Left kidney (tissue), 2 donors: Measurements from ENCODE around the gene CSMD2. TPM values are rescaled to one million over a fixed set of nuclear protein-coding genes. Genes with fewer than 3 reads are reported as not detected.

Experiments used
- DNase-seq: peaks from one replicate; pipeline ENCODE4 v3.0.0-alpha.2; 2013
- polyA plus RNA-seq: library from polyadenylated mRNA; unstranded; fragments of 120-200 nt; gene quantifications from one replicate; pipeline ENCODE4 v1.2.1, GENCODE V29; 2013; ENCODE audit not compliant: insufficient read length

Gene CSMD2
- polyA plus RNA-seq, 1 donor, result 1.2 TPM

- no peak for DNase-seq
These were observed 563.3 kb downstream of the CSMD2 start for GRCh38 chr1:33601751-33602150.

GRCh38 chr1:33599516-33600115 lies 565.4 kb downstream of the CSMD2 start:
- no peak for DNase-seq

DNA sequence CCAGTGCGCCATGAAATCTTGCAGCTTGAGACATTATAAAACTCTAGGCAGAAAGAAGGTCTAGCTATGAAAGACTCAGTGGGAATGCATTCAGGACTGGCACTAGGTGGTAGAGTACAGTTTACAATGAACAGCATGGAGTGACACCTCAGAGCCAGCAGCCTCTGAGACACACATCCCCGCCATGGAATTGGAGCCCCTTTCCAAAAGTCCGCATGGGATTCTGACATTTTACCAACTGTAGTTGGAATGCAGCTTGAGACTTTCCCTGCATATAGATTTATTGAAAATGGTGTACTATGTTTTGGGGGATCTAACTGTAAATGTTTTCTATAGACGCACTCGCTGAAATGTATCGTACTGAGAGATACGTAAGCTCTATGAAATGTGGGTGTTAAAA lies 576.3 kb downstream of the CSMD2 start:
- no peak for DNase-seq

DNA sequence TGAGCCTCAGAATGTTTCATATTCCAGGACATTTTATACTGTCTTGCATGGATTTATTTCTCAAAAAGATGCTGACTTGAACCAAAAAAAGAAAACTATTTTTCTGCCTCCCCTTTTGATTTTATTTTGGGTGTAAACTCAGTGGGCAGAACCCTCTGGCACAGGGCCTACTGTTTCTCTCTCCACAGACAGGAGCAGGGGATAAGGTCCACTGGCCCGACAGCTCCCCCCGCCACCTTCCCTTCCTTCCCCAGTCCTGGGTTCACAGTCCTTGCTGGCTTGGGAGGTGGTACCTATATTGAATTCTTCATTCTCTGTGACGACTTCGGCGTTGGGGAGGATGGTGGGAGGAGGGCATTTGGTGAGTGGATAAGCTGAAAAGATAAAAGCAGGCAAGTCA lies 578.2 kb downstream of the CSMD2 start:
- DNase-seq, result no peak

- DNase-seq, result no peak
These were observed 578.9 kb downstream of the CSMD2 start for GRCh38 chr1:33586106-33586505.

DNA sequence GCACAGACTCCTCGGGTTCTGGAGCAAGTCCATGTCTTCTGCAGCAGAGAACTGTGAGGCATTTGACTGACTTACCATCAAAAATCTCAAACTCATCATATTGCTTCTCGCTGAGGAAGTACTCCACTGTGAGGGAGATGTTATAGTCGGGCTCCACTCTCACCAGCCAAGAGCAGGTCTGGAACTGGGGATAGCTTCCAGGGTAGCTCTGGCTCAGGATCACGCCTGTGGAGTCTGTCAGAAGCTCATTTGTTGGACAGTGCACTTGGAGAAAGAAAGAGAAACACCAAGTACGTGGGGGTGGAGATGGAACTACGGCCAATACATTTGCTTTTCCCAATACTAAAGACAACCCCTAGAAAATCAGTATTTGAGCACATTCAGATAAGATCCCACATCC lies 581.5 kb downstream of the CSMD2 start:
- no peak for DNase-seq

DNA sequence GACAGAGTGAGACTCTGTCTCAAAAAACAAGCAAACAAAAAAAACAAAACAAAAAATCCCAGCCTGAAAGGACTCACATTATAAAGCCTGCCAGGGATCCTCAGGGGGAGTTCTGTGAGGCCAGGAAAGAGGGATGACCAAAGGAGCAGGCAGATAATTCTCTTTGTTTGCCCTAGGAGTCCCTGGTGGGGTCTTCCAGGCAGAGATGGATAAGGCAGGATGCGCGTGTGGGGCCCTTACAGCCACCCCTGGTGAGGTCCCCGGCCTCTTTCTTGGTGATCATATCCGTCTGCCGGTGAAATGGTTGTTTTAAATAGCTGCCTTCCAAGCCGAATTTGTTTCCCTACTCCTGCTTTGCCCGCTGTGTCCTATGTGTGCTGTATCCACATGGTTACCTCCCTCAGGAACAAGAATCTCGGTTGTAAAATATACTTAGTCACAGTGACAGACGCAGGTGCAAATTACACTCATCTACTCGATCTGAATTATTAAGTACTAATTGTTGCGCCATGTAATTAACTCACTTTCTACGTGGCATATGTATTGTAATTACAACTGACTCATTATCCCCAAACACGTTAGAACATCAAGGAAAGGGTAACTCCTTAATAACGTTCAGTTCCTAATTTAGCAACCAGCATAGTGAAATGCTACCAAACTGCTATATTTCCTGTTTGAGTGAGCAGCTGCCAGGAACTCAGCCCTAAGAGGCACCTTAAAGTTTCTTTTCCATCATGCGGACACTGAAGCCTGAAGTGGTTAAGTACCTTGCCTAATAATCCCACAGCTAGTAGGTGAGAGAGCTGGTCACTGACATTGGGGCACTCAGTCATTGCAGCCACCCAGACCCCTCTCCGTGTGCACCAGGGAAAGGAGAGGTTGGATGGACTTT lies 586.2 kb downstream of the CSMD2 start:
- no peak for DNase-seq

- no peak for DNase-seq
These were observed 587.4 kb downstream of the CSMD2 start for GRCh38 chr1:33577663-33578062.

GRCh38 chr1:33576821-33577599 lies 588.0 kb downstream of the CSMD2 start:
- DNase-seq, result no peak

GRCh38 chr1:33575324-33575879 lies 589.6 kb downstream of the CSMD2 start:
- DNase-seq, result no peak

- DNase-seq, result no peak
These were observed 591.4 kb downstream of the CSMD2 start for GRCh38 chr1:33573661-33574060.

GRCh38 chr1:33572387-33572786 lies 592.6 kb downstream of the CSMD2 start:
- no peak for DNase-seq

DNA sequence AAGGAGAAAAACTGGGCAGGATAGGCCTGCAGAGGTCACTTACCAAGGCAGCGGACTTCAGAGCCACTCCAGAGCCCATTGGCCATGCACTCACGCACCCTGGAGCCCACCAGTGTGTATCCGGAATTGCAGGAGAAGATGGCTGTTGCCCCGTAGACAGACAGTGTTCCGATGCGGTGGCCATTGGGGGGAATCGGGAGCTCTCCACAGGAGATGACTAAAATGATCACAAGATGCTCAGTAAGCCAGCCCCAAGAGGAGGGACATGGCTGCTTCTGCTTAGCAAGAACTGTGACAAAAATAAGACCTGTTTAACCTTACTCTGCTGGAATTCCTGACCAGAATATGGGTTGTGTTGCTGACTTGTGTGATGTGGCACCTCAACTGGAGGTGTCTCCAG lies 595.7 kb downstream of the CSMD2 start:
- no peak for DNase-seq

- peak; percentile 21 for DNase-seq
These were observed 601.3 kb downstream of the CSMD2 start for GRCh38 chr1:33563699-33564098.

- DNase-seq, result no peak
These were observed 602.5 kb downstream of the CSMD2 start for GRCh38 chr1:33562563-33562962.

GRCh38 chr1:33561576-33561975 lies 603.5 kb downstream of the CSMD2 start:
- DNase-seq, result no peak

DNA sequence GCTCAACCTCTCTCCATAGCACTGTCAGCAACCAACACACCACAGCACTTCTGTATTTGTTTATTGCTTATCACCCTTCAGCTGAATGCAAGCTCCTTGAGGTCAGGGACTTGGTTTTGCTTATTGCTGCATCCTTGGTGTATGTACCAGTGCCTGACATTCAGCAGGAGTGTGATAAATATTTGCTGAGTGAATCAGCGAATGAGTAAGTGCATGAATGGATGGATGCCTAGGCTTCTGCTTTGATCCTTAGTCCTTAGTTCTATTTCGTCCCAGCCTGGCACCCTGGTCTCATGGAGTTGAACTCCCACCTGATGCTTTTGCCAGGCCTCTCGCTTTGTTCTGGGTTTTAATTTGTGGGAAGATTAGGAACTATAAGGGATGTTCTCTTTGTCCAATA lies 604.4 kb downstream of the CSMD2 start:
- DNase-seq, result no peak

DNA sequence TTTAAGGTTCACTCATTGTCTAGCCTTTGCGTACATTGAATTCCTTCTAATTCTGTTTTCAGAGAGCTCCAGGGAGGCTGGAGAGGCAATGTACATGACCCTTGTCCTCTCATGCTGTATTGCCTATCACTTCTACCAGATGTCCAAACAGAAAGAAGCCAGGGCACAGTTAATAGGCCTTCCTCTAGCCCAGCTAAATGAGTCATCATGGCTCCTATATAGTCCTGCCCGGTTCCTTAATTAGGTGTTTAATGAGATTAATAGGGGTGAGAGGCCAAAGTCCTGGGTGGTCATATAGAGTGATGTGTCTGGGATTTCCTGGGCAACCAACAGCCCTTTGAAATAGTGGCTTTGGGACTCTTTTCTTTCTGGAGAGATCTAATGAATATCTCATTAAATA lies 616.3 kb downstream of the CSMD2 start:
- DNase-seq, result no peak

DNA sequence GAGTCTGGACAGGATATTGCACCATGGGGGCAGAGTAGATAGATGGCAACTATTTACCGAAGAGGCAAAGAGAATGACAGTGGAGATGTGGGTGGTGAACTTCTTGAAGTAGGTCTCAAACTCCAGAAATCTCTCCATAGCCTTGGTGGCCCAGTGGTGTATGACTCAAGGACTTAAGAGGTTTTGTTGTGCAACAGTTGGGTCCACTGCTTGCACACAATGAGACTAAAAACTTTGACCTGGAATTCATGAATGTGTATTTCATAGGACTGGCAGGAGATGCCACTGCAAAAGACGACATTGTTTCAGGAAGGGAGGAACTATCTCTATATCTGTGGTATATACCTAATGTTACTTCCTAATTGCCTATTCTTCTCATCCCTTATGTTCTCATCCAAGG lies 616.7 kb downstream of the CSMD2 start:
- DNase-seq, result no peak

- DNase-seq, result no peak
These were observed 617.5 kb downstream of the CSMD2 start for GRCh38 chr1:33547576-33547975.

- DNase-seq, result no peak
These were observed 623.1 kb downstream of the CSMD2 start for GRCh38 chr1:33541966-33542365.

GRCh38 chr1:33537885-33538284 lies 627.1 kb downstream of the CSMD2 start:
- no peak for DNase-seq

DNA sequence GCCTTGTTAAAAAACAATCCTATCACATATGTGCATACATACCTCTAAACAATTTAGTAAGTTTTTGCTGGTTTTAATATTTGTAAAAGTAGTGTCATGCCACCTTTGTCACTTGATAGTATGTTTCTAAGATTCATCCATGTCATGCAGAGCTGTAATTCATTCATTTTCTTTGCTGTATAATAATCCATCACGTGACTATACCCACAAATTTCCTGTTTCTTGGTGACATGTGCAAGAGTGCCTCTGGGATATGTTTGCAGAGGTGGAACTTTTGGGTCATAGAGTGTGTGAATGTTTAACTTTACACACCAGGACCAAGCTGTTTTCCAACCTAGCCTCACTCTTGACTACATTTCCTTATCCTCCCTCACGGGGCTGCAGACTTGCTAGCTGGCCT lies 629.7 kb downstream of the CSMD2 start:
- no peak for DNase-seq
